Natural killer cell (primary cell): ENCODE measurements around the gene DBN1. TPM values are rescaled to one million over a fixed set of nuclear protein-coding genes. Genes with fewer than 3 reads are reported as not detected.

Experiments used
- ATAC-seq, 3 donors: fragments of 150-1000 bp in 2 of 3; fragments of 200-7000 bp in 1 of 3; cut with Tn5 transposase; 1 replicate in 1 of 3; 2 replicates in 2 of 3; pipeline ENCODE4 v1.10.0; 2021; ENCODE audit warnings: mild to moderate bottlenecking in 2 of 3, moderate library complexity in 2 of 3
- DNase-seq, 2 donors: peaks; one replicate each; pipeline versions ENCODE4 v3.0.0 to v3.0.0-alpha.2; 2013 to 2021; ENCODE audit warnings: mixed read lengths in 1 of 2
- H3K27ac ChIP-seq: one replicate; pipeline ENCODE4 v1.5.1; 2013; ENCODE audit warnings: mild to moderate bottlenecking, low read length
- H3K27me3 ChIP-seq: one replicate; pipeline ENCODE4 v1.6.1; 2013; ENCODE audit warnings: low read length; ENCODE audit not compliant: control insufficient read depth, insufficient read depth
- H3K36me3 ChIP-seq: one replicate; pipeline ENCODE4 v1.6.1; 2013; ENCODE audit warnings: low read length; ENCODE audit not compliant: control insufficient read depth, insufficient read depth
- H3K4me1 ChIP-seq: one replicate; pipeline ENCODE4 v1.6.1; 2013; ENCODE audit warnings: low read length; ENCODE audit not compliant: control insufficient read depth, insufficient read depth
- H3K4me3 ChIP-seq: one replicate; pipeline ENCODE4 v1.5.1; 2013; ENCODE audit warnings: low read length
- H3K9me3 ChIP-seq: one replicate; pipeline ENCODE4 v1.6.1; 2013; ENCODE audit warnings: low read length; ENCODE audit not compliant: control insufficient read depth, insufficient read depth
- H3K27ac Mint-ChIP-seq, 2 donors: one replicate each; pipeline ENCODE4 v1.8.0; 2022; ENCODE audit warnings: mild to moderate bottlenecking in 2 of 2, mixed read lengths in 2 of 2, moderate library complexity in 1 of 2
- H3K27me3 Mint-ChIP-seq, 2 donors: one replicate each; pipeline ENCODE4 v1.8.0; 2022; ENCODE audit warnings: low read depth in 2 of 2, mixed read lengths in 2 of 2
- H3K36me3 Mint-ChIP-seq: one replicate; pipeline ENCODE4 v1.8.0; 2022; ENCODE audit warnings: mixed read lengths
- H3K4me1 Mint-ChIP-seq, 2 donors: one replicate each; pipeline ENCODE4 v1.8.0; 2022; ENCODE audit warnings: mixed read lengths in 2 of 2
- H3K4me3 Mint-ChIP-seq: one replicate; pipeline ENCODE4 v1.8.0; 2022; ENCODE audit warnings: mild to moderate bottlenecking, moderate library complexity, mixed read lengths
- H3K9me3 Mint-ChIP-seq, 2 donors: one replicate each; pipeline ENCODE4 v1.8.0; 2022; ENCODE audit warnings: mixed read lengths in 2 of 2
- CTCF ChIP-seq: fragments of 200-600 bp; IDR thresholded peaks from one replicate; pipeline ENCODE4 v1.8.0; 2022; ENCODE audit warnings: antibody characterized with exemption
- WGBS: methylation state at CpG from one replicate; pipeline ENCODE4 v1.1.7; 2013; ENCODE audit warnings: missing lambda C conversion rate; ENCODE audit not compliant: insufficient coverage; 5-methylcytosine and 5-hydroxymethylcytosine counted together
- intact Hi-C: fragments of 100-400 bp; cut with micrococcal nuclease; formaldehyde crosslinking; loops from one replicate; pipeline ENCODE4 v1.14.2; 2022
- total RNA-seq, 4 donors: library from RNA; stranded (reverse); fragments of 120-200 nt in 1 of 4; gene quantifications; one replicate each; pipeline versions ENCODE4 v1.2.3 to v1.2.4, GENCODE V29; 2013 to 2022

Gene DBN1
- total RNA-seq, 3 donors from 2014 or later (not counting 1 experiment from before 2014, with no cell fraction given) = 13.7 to 25.2 (median 15.0) TPM

- peaks cover 0 to 6% of the 10 kb centered on the region in 2 donors for H3K27me3 Mint-ChIP-seq
- Histone ChIP-seq H3K36me3 (peaks cover 44% of the 10 kb centered on the region), H3K27ac (no peak overlapping the region), H3K4me1 (peaks cover 43% of the 10 kb centered on the region), H3K27me3 (no peaks in the 10 kb centered on the region), H3K4me3 (no peak overlapping the region), H3K9me3 (no peaks in the 10 kb centered on the region)
- peak overlapping the region in 1 of 2 donors; percentile 35 for H3K27ac Mint-ChIP-seq
- intact Hi-C loops = no loop called here
- WGBS = 98% methylated on average over 11 of the region's 11 CpGs
- H3K36me3 Mint-ChIP-seq = no peaks in the 10 kb centered on the region
- H3K9me3 Mint-ChIP-seq = no peaks in the 10 kb centered on the region
- peaks cover 33 to 40% of the 10 kb centered on the region in 2 donors for H3K4me1 Mint-ChIP-seq
- no peak overlapping the region for H3K4me3 Mint-ChIP-seq
- TF ChIP-seq CTCF = no peak
- no peak for DNase-seq
- no peak for ATAC-seq
Observed at GRCh38 chr5:177514541-177514940, 41.1 kb upstream of the DBN1 start.

- intact Hi-C loops = no loop called here
- peaks cover 0 to 6% of the 10 kb centered on the region in 2 donors for H3K27me3 Mint-ChIP-seq
- H3K27me3 ChIP-seq = no peaks in the 10 kb centered on the region
Observed at GRCh38 chr5:177513500-177513899, 40.1 kb upstream of the DBN1 start.

GRCh38 chr5:177512736-177513380 is 39.4 kb upstream of the DBN1 start:
- Histone ChIP-seq H3K9me3 (no peaks in the 10 kb centered on the region), H3K27me3 (no peaks in the 10 kb centered on the region), H3K36me3 (peaks cover 44% of the 10 kb centered on the region), H3K4me1 (peaks cover 53% of the 10 kb centered on the region), H3K27ac (no peak overlapping the region), H3K4me3 (no peak overlapping the region)
- intact Hi-C loops = no loop called here
- ATAC-seq (no peak), DNase-seq (no peak)
- Mint-ChIP-seq H3K36me3 (no peaks in the 10 kb centered on the region), H3K27me3 (peaks cover 0 to 6% of the 10 kb centered on the region in 2 donors), H3K9me3 (no peaks in the 10 kb centered on the region), H3K27ac (no peak overlapping the region), H3K4me1 (peaks cover 33 to 46% of the 10 kb centered on the region in 2 donors), H3K4me3 (peak overlapping the region; percentile 13)
- TF ChIP-seq CTCF = no peak
- WGBS = 97% methylated on average over 16 of the region's 16 CpGs

More at GRCh38 chr5:177513500-177513899, 40.1 kb upstream of the DBN1 start:
- no peak overlapping the region for H3K4me3 Mint-ChIP-seq
- DNase-seq = no peak
- H3K9me3 ChIP-seq = no peaks in the 10 kb centered on the region
- peaks cover 47% of the 10 kb centered on the region for H3K4me1 ChIP-seq
- no peak overlapping the region for H3K27ac Mint-ChIP-seq
- 98% methylated on average over 15 of the region's 15 CpGs for WGBS
- no peak for ATAC-seq
- H3K9me3 Mint-ChIP-seq = no peaks in the 10 kb centered on the region
- H3K4me1 Mint-ChIP-seq = peaks cover 33 to 44% of the 10 kb centered on the region in 2 donors
- H3K27ac ChIP-seq = no peak overlapping the region
- TF ChIP-seq CTCF = no peak
- no peak overlapping the region for H3K4me3 ChIP-seq
- peaks cover 44% of the 10 kb centered on the region for H3K36me3 ChIP-seq
- H3K36me3 Mint-ChIP-seq = no peaks in the 10 kb centered on the region
